HG03135 (cell line): Measurements from ENCODE around the gene PRR5L.

Experiments used
- ATAC-seq: cut with Tn5 transposase; IDR thresholded peaks from one replicate; pipeline ENCODE4 v1.9.1; 2021; ENCODE audit warnings: mild to moderate bottlenecking, moderate library complexity; ENCODE audit not compliant: unreplicated experiment

The PRR5L gene

DNA sequence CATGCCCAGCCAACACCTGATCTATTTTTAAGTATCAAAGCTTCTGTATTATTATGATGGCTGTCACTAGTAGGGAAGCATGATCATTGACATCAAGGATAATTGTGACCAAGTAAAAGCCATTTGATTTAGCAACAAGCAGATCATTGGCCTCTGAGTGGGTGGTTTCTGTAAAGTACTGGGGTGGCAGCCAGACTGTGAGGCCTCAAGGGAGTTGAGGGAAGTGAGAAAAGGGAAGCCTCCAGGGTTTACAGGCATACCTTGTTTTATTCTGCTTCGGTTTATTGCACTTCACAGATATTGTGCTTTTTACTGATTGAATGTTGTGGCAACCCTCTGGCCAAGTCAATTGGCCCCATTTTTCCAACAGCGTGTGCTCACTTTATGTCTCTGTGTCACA, 60.1 kb downstream of the PRR5L start:
- ATAC-seq, result peak; percentile 44

DNA sequence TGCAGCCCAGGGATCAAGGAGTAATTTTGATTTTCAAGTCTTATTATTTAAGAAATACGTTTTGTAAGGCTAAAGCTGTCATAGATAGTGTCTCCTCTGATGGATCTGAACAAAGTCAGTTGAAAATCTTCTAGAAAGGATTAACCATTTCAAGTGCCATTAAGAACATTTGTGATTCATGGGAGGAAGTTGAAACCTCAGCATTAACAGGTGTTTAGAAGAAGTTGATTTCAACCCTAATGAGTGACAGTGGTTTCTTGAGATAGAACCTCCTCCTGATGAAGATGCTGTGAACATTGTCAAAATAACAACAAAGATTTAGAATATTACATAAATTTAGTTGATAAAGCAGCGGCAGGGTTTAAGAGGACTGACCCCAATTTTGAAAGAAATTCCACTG, 61.7 kb downstream of the PRR5L start:
- ATAC-seq, result no peak

DNA sequence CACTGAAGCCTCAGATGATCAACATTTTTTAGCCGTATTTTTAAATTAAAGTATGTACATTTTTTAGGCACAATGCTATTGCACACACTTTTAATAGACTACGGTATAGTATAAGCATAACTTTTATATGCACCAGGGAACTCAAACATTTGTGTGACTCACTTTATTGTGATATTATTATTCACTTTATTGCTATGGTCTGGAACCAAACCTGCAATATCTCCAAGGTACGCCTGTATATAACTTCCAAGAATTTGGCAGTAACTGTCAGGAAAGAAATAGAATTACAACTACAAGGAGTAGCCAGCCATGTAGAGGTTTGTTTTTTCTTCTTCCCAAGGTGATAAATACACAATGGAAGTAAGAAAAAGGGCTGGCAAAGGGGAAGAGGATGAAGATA, 62.3 kb downstream of the PRR5L start:
- ATAC-seq, result no peak

DNA sequence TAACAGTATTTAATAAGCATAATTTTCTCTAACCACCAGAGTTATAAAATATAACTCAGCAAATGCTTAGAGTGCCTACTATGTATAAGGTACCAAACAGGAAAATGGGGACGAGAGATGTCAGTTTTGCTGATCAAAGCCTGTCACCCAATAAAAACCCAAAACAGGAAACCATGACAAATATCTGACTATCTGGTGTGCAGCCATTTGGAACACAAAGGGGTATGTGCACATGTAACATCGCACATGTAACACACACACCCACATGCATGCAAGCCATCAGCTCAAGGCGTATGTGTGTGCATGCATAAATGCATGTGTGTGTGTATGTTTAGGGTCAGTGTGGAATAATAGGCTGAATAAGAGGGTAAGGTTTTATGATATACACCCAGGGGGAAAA, 64.2 kb downstream of the PRR5L start:
- ATAC-seq, result no peak

DNA sequence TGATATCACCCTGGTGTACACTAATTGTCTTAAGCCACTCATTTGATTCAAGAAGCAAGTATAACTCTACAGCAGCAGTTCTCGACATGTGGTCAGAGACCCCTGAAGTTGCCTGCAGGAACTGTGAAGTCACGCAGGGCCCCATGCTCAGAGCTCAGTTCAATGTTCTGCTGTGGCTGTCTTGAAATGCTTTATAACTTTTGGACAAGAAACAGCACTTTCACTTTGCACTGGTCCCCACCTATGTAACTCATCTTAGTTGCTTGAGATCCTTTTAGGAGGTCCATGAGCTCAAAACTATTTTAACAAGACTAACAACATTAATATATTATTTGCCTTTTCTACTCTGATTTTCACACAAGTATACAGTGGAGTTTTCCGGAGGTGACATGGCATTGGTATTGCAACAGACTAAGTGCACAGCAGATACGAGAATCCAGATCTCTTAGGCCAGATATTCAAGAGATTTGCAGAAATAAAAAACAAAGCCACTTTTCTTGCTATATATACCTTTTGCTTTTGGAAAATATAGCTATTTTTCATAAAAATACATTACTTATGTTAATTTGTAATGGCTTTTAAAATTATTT, 64.8 kb downstream of the PRR5L start:
- ATAC-seq, result no peak

DNA sequence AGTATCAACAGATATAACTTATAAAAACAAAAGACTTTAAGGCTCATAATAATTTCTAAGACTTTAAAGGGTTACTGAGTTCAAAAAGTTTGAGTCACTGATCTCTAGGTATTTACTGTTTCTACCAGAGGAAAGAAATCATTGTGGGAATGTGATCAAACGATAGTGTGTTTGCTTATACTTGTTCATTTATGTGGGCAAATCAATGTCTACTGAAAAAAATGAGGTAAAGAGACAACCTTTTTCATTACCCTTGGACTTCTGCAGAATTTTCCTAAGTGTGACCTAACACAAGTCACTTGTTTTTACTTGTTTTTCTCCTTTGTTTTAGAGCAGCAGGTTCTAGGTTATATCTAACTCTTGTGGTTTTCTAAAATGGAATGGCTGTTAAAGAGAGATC, 65.4 kb downstream of the PRR5L start:
- no peak for ATAC-seq

DNA sequence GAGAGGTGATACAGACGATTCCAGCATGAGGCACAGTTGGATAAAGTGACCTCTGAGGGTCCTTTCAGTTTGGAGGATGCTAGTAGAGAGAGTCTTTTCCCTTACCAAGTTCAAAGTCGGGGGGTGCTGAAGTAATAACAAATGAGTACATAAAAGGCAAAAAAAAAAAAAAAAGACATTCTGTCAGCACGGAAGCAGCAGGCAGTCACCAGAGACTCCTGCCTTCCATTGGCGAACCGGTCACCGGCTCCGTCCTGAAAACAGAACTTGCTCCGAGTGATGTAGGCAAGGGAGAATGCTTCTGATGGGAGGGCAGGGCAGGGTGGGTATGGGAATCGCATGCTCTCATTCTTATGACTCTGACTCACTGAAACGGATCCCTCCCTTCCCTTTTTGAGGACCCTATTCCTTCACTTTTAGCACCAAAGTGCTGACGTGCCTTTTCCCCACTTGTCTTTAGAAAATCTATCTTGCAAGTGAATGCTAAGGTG, 65.9 kb downstream of the PRR5L start:
- no peak for ATAC-seq

DNA sequence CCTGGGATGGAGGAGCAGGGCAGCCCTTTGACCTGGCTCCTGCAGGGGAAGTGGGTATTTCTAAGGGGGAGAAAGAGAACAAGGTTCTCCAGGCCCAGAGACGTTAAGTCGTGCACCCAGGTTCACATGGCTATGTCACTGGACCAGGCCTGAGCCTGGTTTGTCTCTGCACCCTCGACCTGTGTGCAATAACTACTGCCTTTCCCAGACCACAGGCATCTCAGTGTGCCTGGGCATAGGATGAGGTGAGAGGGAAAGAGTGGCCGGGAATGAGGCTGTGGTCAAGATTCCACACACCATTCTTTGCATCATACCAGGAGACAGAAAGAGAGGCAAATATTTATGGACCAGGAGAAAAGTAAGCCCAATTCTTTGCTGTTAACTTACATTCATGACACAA, 66.8 kb downstream of the PRR5L start:
- no peak for ATAC-seq

DNA sequence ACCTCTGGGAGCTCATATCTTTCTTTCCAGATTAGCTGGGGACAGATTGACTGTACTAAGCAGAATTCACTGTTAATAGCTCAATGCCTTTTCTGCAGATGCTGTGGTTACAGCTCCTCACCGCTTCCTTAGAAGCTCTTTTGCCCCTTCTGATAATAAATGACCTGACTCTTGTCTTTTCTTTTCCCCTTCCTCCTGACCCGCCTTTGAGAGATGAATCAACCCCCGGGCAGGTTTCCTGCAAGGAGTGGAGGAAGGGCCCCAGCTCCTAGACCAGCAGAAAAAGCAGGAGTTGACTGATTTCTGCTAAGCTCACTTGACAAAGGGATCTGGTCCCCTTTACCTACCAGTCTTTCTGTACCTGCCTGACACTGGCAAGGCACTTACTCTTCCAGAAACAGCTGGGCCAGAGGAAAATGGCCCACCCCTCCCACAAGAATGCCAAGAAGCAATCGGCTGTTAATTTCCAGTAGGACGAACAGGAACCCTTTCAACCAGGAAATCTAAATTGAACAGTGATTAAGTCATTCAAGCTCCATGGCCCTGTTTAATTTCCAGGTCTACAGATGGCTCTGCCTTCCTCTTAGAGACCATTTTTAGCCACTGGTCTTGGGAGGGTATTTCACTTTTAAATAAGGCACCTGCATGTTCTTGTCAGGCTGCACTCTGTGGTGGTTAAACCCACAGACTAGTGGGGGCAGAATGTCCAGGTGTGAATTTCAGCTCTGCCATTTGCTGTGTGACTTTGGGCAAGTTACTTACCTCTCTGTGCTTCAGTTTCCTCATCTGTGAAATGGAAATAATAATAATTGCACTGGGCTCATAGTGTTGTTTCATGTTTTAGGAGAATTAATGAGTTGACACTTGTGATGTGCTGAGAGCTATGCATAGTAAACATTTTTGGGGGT, 67.5 kb downstream of the PRR5L start:
- ATAC-seq, result no peak

DNA sequence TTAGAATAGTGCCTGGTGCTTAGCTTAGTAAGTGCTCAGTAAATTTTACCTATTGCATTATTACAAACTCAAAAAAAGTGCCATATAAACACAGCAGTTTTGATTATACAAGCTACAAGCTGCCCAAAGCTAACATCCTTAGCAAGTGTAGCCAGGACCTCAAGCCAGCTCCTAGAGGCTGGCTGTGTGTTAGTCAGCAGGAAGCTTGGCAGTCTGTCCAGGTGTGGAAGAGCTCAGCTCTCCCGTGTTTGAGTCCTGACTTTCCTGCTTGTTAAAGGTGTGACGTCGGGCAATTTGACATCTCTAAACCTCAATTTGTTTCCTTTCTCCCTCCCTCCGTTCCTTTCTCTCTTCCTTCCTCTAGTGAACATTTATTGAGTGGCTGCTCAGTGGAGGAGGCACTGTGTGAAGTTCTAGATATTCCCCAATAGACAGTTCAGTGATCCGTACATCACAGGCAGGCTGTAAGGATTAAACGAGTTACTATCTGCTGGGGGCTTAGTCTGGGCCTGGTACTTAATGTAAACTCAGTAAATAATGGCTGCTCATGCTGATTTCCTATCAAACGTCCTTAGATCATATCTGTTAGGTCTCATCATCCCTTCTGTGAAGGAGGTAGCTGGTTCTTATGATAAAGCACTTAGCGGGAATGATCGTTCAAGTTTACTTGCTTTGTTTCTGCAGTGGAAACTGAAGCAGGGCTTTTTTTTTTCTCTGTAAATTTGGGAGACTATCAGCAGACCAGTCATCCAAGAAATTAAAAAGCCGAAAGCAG, 68.7 kb downstream of the PRR5L start:
- ATAC-seq, result no peak

DNA sequence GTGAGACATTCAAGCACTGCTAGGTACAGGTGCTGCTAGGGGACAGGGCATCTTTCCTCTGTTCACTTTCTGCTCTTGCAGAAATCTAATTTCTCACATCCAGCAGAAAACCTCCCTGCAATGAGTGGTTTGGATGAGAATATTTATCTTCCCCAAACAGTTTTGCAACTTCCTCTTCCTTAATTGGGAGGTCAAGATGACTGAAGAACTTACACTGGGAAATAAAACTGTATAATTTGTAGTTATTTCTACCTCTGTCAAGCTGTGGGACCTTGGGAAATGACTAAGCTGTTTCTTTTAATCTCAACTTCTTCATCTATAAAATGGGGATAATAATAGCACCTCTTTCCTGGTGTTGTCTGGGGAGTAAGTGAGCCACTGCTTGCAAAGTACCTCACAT, 69.8 kb downstream of the PRR5L start:
- ATAC-seq, result no peak

DNA sequence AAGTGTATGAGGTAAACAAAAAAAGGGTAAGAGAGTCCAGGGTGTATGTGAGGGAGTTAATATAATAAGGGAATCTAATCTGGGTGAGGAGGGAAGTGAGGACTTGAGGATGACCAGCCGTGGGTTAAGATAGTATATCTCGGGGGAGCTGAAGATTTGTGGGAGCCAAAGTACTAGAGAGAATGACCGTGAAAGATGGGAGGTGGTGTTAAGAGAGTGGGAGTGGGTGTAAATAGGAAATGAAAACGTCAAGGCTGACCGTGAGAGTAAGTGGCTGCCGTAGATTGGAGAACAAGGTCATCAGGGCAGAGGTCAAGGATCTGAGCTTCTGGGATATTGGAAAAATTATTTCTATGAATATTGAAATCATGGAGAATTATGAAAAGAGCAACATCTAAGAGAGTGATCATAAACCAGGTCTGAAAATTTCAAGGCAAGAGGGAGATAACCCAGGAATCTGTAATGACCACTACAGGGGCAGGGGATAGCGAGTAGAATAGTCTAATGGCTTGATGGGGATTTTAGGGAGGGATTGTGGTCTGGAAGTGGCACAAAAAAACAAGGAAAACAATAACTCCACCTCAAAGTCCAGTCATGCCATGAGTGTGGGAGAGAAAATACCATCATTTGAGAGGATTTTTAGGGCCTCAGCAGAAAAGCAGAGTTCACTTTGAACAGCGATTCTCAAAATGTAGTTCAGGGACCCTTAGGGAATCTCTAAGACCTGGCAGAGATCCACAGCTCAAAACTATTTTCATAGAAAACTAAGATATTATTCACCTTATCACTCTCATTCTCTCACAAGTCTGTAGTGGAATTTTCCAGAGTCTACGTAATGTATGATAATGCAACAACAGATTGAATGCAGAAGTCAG, 72.0 kb downstream of the PRR5L start:
- ATAC-seq, result no peak

DNA sequence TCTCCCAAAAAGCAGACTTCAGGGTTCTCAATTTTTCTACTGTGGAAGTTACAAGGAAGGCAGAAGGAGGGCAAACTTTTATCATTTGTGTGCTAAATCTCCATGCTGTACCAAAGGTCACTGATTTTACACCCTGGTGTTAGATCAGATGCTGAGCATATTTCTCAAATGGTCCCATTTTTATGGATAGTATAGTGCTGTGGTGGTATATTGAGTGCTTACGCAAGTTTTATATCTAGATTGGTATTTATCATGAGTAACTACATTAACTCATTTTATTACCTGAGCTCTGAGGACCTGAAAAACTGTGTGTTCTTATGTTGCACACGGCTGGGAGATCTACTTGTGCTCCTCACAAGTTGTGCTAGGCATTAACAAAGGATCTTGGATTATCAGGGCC, 75.1 kb downstream of the PRR5L start:
- no peak for ATAC-seq

DNA sequence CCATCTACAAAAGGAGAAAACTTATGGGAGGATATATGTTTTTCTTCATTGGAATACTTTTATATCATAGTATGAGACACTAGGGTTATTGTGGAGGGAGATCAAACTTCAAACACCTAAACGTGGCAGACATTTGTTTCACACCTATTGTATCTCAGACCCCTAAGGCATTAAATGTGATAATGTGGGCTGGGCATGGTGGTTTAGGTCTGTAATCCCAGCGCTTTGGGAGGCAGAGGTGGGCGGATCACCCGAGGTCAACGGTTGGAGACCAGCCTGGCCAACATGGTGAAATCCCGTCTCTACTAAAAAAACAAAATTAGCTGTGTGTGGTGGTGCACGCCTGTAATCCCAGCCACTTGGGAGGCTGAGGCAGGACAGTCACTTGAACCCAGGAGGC, 75.5 kb downstream of the PRR5L start:
- ATAC-seq, result no peak

DNA sequence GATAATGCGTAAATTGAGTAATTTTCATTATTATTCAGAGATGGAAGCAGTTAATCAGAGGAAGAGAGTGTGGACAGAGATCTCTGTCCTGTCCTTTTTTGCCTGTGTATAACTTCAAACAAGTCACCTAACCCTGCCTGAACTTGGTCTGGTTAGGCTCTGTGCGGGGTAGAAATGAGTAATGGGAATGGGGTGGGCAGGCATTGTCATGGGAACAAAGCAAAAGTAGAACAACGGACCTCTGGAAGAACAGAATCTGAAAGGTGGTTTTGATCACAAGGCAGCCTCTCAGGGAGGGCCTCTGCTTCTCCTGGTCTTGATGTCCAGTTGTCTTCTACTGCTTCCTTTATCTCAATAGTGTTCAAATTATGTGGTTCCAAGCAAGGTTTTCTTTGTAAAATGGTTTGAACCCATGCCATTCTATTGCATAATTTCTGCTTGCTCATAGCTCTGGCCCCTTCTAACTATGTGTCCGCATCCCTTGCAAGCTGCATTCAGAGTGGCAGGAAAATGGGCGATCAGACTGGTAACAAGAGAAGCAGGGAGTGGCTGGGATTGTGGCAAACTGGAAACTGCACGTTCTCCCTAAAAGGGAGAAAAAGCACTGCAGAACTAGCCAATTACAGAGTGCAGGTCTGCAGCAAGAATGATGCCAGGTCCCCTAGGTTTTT, 76.1 kb downstream of the PRR5L start:
- ATAC-seq, result no peak

DNA sequence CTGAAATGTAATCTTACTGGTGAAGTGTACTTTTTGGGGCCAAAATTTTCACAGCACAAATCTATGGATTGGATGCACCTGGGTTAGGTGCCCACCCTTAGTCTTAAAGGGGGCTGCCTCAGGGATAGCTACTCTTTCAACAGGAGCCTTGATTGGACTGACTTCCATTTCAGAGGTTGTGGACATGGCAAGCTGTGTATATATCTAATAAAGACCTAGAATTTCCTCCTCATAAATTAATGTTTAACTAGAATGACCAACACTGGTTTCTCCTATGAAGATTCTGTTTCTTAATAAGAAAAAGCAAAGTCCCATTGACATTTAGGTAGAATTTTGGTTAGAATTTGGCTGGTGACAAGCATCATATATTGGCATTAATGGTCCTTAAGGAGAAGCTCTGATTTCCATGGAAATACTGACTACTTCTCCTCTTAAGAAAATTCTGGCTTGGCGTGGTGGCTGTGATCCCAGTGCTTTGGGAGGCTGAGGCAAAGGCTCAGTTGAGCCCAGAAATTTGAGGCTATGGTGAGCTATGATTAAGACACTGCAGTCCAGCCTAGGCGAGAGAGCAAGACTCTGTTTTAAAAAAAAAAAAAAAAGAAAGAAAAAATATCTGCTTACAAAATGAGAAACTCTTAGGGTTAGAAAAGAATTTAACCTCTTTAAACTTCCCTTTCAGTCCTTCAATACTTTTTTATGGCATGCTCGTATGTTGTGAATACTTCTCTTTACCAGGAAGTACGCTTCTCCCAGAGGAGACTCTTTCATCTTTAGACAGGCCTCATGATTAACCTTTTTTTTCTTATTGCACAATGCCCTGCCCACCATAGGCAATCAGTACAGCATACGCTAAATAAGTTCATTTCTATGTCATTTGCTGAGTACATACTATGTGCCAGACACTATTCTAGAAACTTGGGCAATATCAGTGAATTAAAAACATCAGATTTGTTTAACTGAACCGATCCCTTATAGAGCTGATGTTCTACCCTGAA, 77.2 kb downstream of the PRR5L start:
- ATAC-seq, result no peak

DNA sequence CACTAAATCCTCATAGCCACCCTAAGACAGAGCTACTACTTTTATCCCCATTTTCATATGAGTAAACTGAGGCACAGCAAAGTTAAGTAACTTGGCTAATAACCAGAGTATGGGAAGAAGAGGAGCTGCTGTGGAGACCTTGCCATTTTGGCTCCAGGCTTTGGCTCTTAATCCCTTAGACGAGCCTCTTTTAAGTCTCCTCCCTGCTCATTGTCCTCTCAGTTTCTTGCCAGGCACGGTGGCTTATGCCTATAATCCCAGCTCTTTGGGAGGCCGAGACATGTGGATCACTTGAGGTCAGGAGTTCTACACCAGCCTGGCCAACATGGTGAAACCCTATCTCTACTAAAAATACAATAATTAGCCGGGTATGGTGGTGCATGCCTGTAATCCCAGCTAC, 78.6 kb downstream of the PRR5L start:
- ATAC-seq, result no peak

DNA sequence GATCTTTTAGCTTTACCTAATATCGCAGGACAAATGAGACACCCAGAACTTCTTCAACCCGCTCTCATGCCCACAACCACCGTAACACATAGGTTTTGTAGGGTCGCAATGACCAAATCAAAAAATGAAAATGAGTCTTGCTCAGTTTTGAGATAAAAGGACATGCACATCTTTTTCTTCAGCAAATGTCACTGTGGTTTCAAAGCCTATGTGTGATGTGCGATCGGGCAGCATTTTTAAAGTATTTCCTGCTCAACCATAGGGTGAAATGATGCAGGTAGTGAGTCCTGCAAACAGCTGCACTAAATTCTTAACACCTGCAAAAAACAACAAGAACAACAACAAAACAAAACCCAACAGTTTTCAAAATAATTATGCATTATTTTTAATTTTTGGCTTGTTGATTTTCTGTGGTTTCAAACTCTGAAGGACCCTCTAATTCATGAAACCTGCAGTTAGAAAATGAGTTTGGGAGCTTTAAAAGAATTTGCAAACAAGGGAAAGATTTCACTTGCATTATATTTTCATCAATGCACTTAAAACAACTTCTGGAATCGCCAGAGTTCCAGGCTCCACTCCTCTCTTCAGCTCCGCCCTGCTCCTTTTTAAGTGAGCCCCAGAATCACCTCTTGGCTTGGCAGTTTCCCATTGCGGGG, 79.4 kb downstream of the PRR5L start:
- ATAC-seq, result no peak
